IMR-90 (cell line): ENCODE results near the gene SHCBP1L. TPM values are rescaled to one million over a fixed set of nuclear protein-coding genes. Genes with fewer than 3 reads are reported as not detected.

Experiments used
- ATAC-seq: fragments of 200-7000 bp; cut with Tn5 transposase; 2 replicates; pipeline ENCODE4 v1.9.1; 2020; ENCODE audit warnings: low read depth, mild to moderate bottlenecking, moderate library complexity
- BruUV-seq: library from RNA; stranded (reverse); fragments of 400-500 nt; replicated peaks from 2 replicates; lab custom pipeline; 2021; lab: Mats Ljungman, UMichigan
- CTCF ChIA-PET: fragments of 300-600 bp; formaldehyde crosslinking; extraction: SDS; loops from one replicate; lab custom pipeline; 2021; ENCODE audit warnings: antibody characterized with exemption; lab: Yijun Ruan, JAX
- POLR2A ChIA-PET: fragments of 300-600 bp; sonication (Branson Sonifier 250); formaldehyde crosslinking; loops from one replicate; lab custom pipeline; 2022; ENCODE audit warnings: antibody characterized with exemption; ENCODE audit not compliant: unreplicated experiment; lab: Charles Lee
- DNase-seq: peaks from one replicate; pipeline ENCODE4 v3.0.0; 2013
- H2AFZ ChIP-seq: replicated peaks from 2 replicates; pipeline ENCODE3; 2013; ENCODE audit warnings: low read length, mild to moderate bottlenecking; ENCODE audit not compliant: poor library complexity
- H2AK5ac ChIP-seq: 2 replicates; pipeline ENCODE4 v1.6.1; 2013; ENCODE audit warnings: low read depth, low read length, inconsistent platforms
- H2AK9ac ChIP-seq: replicated peaks from 2 replicates; pipeline ENCODE3; 2013; ENCODE audit warnings: mild to moderate bottlenecking, low read depth, low read length, moderate library complexity; ENCODE audit not compliant: poor library complexity
- H2BK120ac ChIP-seq: 2 replicates; pipeline ENCODE4 v1.6.1; 2013; ENCODE audit warnings: low read depth, low read length, inconsistent platforms
- H2BK15ac ChIP-seq: 3 replicates; pipeline ENCODE4 v1.6.1; 2013; ENCODE audit warnings: low read depth, low read length, inconsistent platforms
- H2BK20ac ChIP-seq: 2 replicates; pipeline ENCODE4 v1.6.1; 2013; ENCODE audit warnings: low read depth, mild to moderate bottlenecking, inconsistent platforms, low read length, moderate library complexity
- H2BK5ac ChIP-seq: 2 replicates; pipeline ENCODE4 v1.6.1; 2013; ENCODE audit warnings: mild to moderate bottlenecking, low read depth, low read length, inconsistent platforms; ENCODE audit not compliant: poor library complexity, severe bottlenecking
- H3K14ac ChIP-seq: replicated peaks from 2 replicates; pipeline ENCODE4 v1.6.1; 2013; ENCODE audit warnings: low read depth, low read length, inconsistent platforms
- H3K18ac ChIP-seq: 2 replicates; pipeline ENCODE4 v1.6.1; 2013; ENCODE audit warnings: low read depth, low read length, control low read depth
- H3K23ac ChIP-seq: 2 replicates; pipeline ENCODE4 v1.6.1; 2013; ENCODE audit warnings: low read depth, low read length, inconsistent platforms
- H3K27ac ChIP-seq: 2 replicates; pipeline ENCODE4 v1.5.1; 2013; ENCODE audit warnings: mild to moderate bottlenecking, control low read depth, low read length; ENCODE audit not compliant: insufficient read depth
- H3K27me3 ChIP-seq: 2 replicates; pipeline ENCODE4 v1.6.1; 2013; ENCODE audit warnings: low read length; ENCODE audit not compliant: control insufficient read depth, insufficient read depth
- H3K36me3 ChIP-seq: 2 replicates; pipeline ENCODE4 v1.6.1; 2013; ENCODE audit warnings: low read length, mixed read lengths; ENCODE audit not compliant: control insufficient read depth, insufficient read depth
- H3K4ac ChIP-seq: 2 replicates; pipeline ENCODE4 v1.6.1; 2013; ENCODE audit warnings: low read depth, low read length, inconsistent platforms
- H3K4me1 ChIP-seq: 2 replicates; pipeline ENCODE4 v1.6.1; 2013; ENCODE audit warnings: low read length, mixed read lengths; ENCODE audit not compliant: control insufficient read depth, insufficient read depth
- H3K4me2 ChIP-seq: 2 replicates; pipeline ENCODE4 v1.6.1; 2013; ENCODE audit warnings: low read depth, mild to moderate bottlenecking, control low read depth, low read length, moderate library complexity
- H3K4me3 ChIP-seq: 2 replicates; pipeline ENCODE4 v1.5.1; 2013; ENCODE audit warnings: low read depth, mild to moderate bottlenecking, control low read depth, low read length, moderate library complexity; ENCODE audit not compliant: insufficient read depth
- H3K56ac ChIP-seq: 2 replicates; pipeline ENCODE4 v1.6.1; 2013; ENCODE audit warnings: low read length, inconsistent platforms; ENCODE audit not compliant: insufficient read depth; ENCODE audit errors: extremely low read depth
- H3K79me1 ChIP-seq, 2 experiments: 2 replicates each; pipeline ENCODE4 v1.6.1; 2013; ENCODE audit warnings: low read length in 2 of 2, inconsistent platforms in 1 of 2, low read depth in 1 of 2
- H3K9ac ChIP-seq: 2 replicates; pipeline ENCODE4 v1.6.1; 2013; ENCODE audit warnings: low read depth, low read length, control low read depth
- H3K9me1 ChIP-seq: 2 replicates; pipeline ENCODE4 v1.6.1; 2013; ENCODE audit warnings: low read length, inconsistent platforms; ENCODE audit not compliant: insufficient read depth
- H3K9me3 ChIP-seq: 2 replicates; pipeline ENCODE4 v1.6.1; 2013; ENCODE audit warnings: low read length; ENCODE audit not compliant: control insufficient read depth, insufficient read depth
- H4K20me1 ChIP-seq: 2 replicates; pipeline ENCODE4 v1.6.1; 2013; ENCODE audit warnings: low read length, inconsistent platforms; ENCODE audit not compliant: insufficient read depth
- H4K5ac ChIP-seq: 2 replicates; pipeline ENCODE4 v1.6.1; 2013; ENCODE audit warnings: mild to moderate bottlenecking, low read depth, low read length, control low read depth
- H4K8ac ChIP-seq, 2 experiments: 2 replicates each; pipeline ENCODE4 v1.6.1; 2013; ENCODE audit warnings: low read depth in 2 of 2, low read length in 2 of 2, control low read depth in 1 of 2, inconsistent platforms in 1 of 2
- H4K91ac ChIP-seq: 2 replicates; pipeline ENCODE4 v1.6.1; 2013; ENCODE audit warnings: low read depth, low read length, inconsistent platforms; ENCODE audit not compliant: insufficient read depth
- BHLHE40 ChIP-seq: fragments of 150-350 bp; IDR thresholded peaks from 2 replicates; pipeline ENCODE4 v1.6.1; 2016; ENCODE audit warnings: mild to moderate bottlenecking, low read depth, low read length
- CEBPB ChIP-seq: IDR thresholded peaks from 2 replicates; pipeline ENCODE4 v1.6.1; 2012; ENCODE audit warnings: low read depth, low read length, improper control_type of control experiment
- FOS ChIP-seq: fragments of 150-350 bp; IDR thresholded peaks from 2 replicates; pipeline ENCODE4 v1.6.1; 2016; ENCODE audit warnings: low read depth, low read length
- NFE2L2 ChIP-seq: fragments of 150-350 bp; IDR thresholded peaks from 2 replicates; pipeline ENCODE4 v1.6.1; 2016; ENCODE audit warnings: low read depth, mild to moderate bottlenecking, low read length
- RAD21 ChIP-seq: IDR thresholded peaks from 2 replicates; pipeline ENCODE4 v1.6.1; 2012; ENCODE audit warnings: low read length, improper control_type of control experiment
- RFX5 ChIP-seq: IDR thresholded peaks from 2 replicates; pipeline ENCODE4 v1.8.0; 2012; ENCODE audit warnings: low read depth, mild to moderate bottlenecking, low read length, moderate library complexity
- SMC3 ChIP-seq: fragments of 150-350 bp; IDR thresholded peaks from 2 replicates; pipeline ENCODE4 v1.6.1; 2016; ENCODE audit warnings: low read depth, mild to moderate bottlenecking, antibody characterized with exemption, low read length, moderate library complexity
- dilution Hi-C: fragments of 300-500 bp; cut with HindIII; formaldehyde crosslinking; loops from one replicate; pipeline ENCODE4 v1.14.3; 2018; ENCODE audit warnings: low sequenced_read_pairs; ENCODE audit not compliant: unreplicated experiment
- in situ Hi-C: fragments of 300-500 bp; cut with MboI; formaldehyde crosslinking; loops from 3 replicates; pipeline ENCODE4 v1.14.3; 2019; ENCODE audit warnings: low sequenced_read_pairs, inconsistent platforms, mixed read lengths
- intact Hi-C: fragments of 100-400 bp; cut with micrococcal nuclease; formaldehyde crosslinking; loops from 2 replicates; pipeline ENCODE4 v1.10.0; 2022
- polyA plus RNA-seq, 3 experiments: library from polyadenylated mRNA; depleted of rRNA; stranded (reverse); fragments of >200 nt; gene quantifications; 2 replicates each; pipeline ENCODE4 v1.2.3, GENCODE V29; 2012; ENCODE audit warnings: low replicate concordance in 1 of 3
- total RNA-seq: library from RNA; depleted of rRNA; stranded (reverse); fragments of >200 nt; gene quantifications from 2 replicates; pipeline ENCODE4 v1.2.3, GENCODE V29; 2012

SHCBP1L gene
- total and polyA plus RNA-seq, 2 of the 4 experiments (the other 2 are of a cell fraction), result not detected

- Histone ChIP-seq H4K5ac (no peak overlapping the region), H2BK5ac (no peak overlapping the region), H4K8ac (no peak overlapping the region), H3K36me3 (no peaks in the 10 kb centered on the region), H2AK5ac (no peak overlapping the region), H3K79me1 (no peaks in the 10 kb centered on the region), H2BK20ac (no peak overlapping the region), H2BK120ac (no peak overlapping the region), H3K27ac (no peak overlapping the region), H4K91ac (no peak overlapping the region), H2AK9ac (no peak overlapping the region), H3K56ac (no peak overlapping the region), H3K9me1 (no peaks in the 10 kb centered on the region), H4K20me1 (no peaks in the 10 kb centered on the region), H2BK15ac (no peak overlapping the region), H3K4ac (no peak overlapping the region), H3K9ac (no peak overlapping the region), H2AFZ (no peak overlapping the region), H3K9me3 (no peaks in the 10 kb centered on the region), H3K27me3 (peaks cover 4% of the 10 kb centered on the region), H3K23ac (no peak overlapping the region), H3K4me1 (no peaks in the 10 kb centered on the region), H3K4me3 (no peak overlapping the region), H3K4me2 (no peak overlapping the region), H3K18ac (no peak overlapping the region), H3K14ac (no peak overlapping the region)
- CTCF ChIA-PET, result no interaction called here
- ATAC-seq (no peak), DNase-seq (no peak)
- POLR2A ChIA-PET, result no interaction called here
- in situ Hi-C loops, result no loop called here
- no TSS peak for BruUV-seq
- TF ChIP-seq FOS (no peak), NFE2L2 (no peak), CEBPB (no peak), RFX5 (no peak), SMC3 (no peak), BHLHE40 (no peak), RAD21 (no peak)
- dilution Hi-C loops, result no loop called here
- intact Hi-C loops, result no loop called here
Observed at GRCh38 chr1:182935716-182936115, 17.2 kb downstream of the SHCBP1L start.
